OCI-LY7 (cell line): ENCODE data around the gene ST8SIA5. TPM values are rescaled to one million over a fixed set of nuclear protein-coding genes. Genes with fewer than 3 reads are reported as not detected.

Experiments
- BruUV-seq: library from RNA; stranded (reverse); fragments of 400-500 nt; replicated peaks from 2 replicates; lab custom pipeline; 2021; lab: Mats Ljungman, UMichigan
- CTCF ChIA-PET: fragments of 300-600 bp; sonication (Branson Sonifier 250); formaldehyde crosslinking; loops from one replicate; lab custom pipeline; 2022; ENCODE audit warnings: antibody characterized with exemption; ENCODE audit not compliant: unreplicated experiment; lab: Charles Lee
- POLR2A ChIA-PET: fragments of 300-600 bp; sonication (Branson Sonifier 250); formaldehyde crosslinking; loops from one replicate; lab custom pipeline; 2022; ENCODE audit warnings: antibody characterized with exemption; lab: Charles Lee
- DNase-seq: peaks from one replicate; pipeline ENCODE4 v3.0.0-alpha.2; 2015; ENCODE audit warnings: low spot score
- H2AFZ ChIP-seq: fragments of 200-600 bp; sonication (generic), shearing (Covaris generic); 2 replicates; pipeline ENCODE4 v1.6.1; 2014; ENCODE audit warnings: mild to moderate bottlenecking, antibody characterized with exemption, low read length, moderate library complexity
- H3K27ac ChIP-seq: fragments of 200-600 bp; sonication (generic); 2 replicates; pipeline ENCODE4 v1.5.1; 2014; ENCODE audit warnings: mixed run types, low read depth, mild to moderate bottlenecking, moderate library complexity, low read length, inconsistent platforms; ENCODE audit not compliant: poor library complexity, severe bottlenecking
- H3K36me3 ChIP-seq: fragments of 200-600 bp; sonication (generic); 2 replicates; pipeline ENCODE4 v1.6.1; 2014; ENCODE audit warnings: mild to moderate bottlenecking, antibody characterized with exemption, low read length, moderate library complexity, mixed read lengths; ENCODE audit not compliant: insufficient read depth
- H3K4me1 ChIP-seq: fragments of 200-600 bp; sonication (generic); 2 replicates; pipeline ENCODE4 v1.5.1; 2014; ENCODE audit warnings: mild to moderate bottlenecking, low read length; ENCODE audit not compliant: insufficient read depth, poor library complexity, severe bottlenecking
- H3K4me2 ChIP-seq: fragments of 200-600 bp; sonication (generic); 2 replicates; pipeline ENCODE4 v1.6.1; 2014; ENCODE audit warnings: mild to moderate bottlenecking, low read length
- H3K4me3 ChIP-seq: fragments of 200-600 bp; sonication (generic); 2 replicates; pipeline ENCODE4 v1.5.1; 2014; ENCODE audit warnings: mild to moderate bottlenecking, low read depth, low read length; ENCODE audit not compliant: poor library complexity, severe bottlenecking
- H3K79me2 ChIP-seq: fragments of 200-600 bp; sonication (generic); 2 replicates; pipeline ENCODE4 v1.6.1; 2016; ENCODE audit warnings: low read depth, mild to moderate bottlenecking, low read length, moderate library complexity, mixed read lengths; ENCODE audit not compliant: insufficient read depth
- H3K9me2 ChIP-seq: fragments of 200-600 bp; sonication (generic); 2 replicates; pipeline ENCODE4 v1.6.1; 2016; ENCODE audit warnings: mild to moderate bottlenecking, low read length, mixed read lengths; ENCODE audit not compliant: insufficient read depth
- H3K9me3 ChIP-seq: fragments of 200-600 bp; sonication (generic); 2 replicates; pipeline ENCODE4 v1.6.1; 2014; ENCODE audit warnings: mild to moderate bottlenecking, mixed run types, low read length, mixed read lengths
- H4K20me1 ChIP-seq: fragments of 200-600 bp; sonication (generic); 2 replicates; pipeline ENCODE4 v1.6.1; 2014; ENCODE audit warnings: mild to moderate bottlenecking, antibody characterized with exemption, low read length, moderate library complexity, mixed read lengths; ENCODE audit not compliant: insufficient read depth
- CTCF ChIP-seq: fragments of 200-600 bp; sonication (generic); conservative IDR thresholded peaks from 2 replicates; pipeline ENCODE4 v1.5.1; 2014; ENCODE audit warnings: mild to moderate bottlenecking, antibody characterized with exemption, low read length, moderate library complexity, mixed read lengths
- EZH2phosphoT487 ChIP-seq: fragments of 200-600 bp; sonication (generic); IDR thresholded peaks from 2 replicates; pipeline ENCODE4 v1.6.1; 2018; ENCODE audit warnings: low read depth, borderline replicate concordance, mild to moderate bottlenecking, mixed run types, antibody characterized with exemption, low read length, moderate library complexity, mixed read lengths
- intact Hi-C: fragments of 100-400 bp; cut with micrococcal nuclease; formaldehyde crosslinking; loops from one replicate; pipeline ENCODE4 v1.10.0; 2022; ENCODE audit not compliant: unreplicated experiment
- total RNA-seq, 2 experiments: library from RNA; depleted of rRNA in 1 of 2; stranded (reverse); fragments of >200 nt in 1 of 2; shearing (Covaris generic) in 1 of 2; gene quantifications; 2 replicates each; pipeline ENCODE4 v1.2.3, GENCODE V29; 2014 to 2022

ST8SIA5 gene
- total RNA-seq, 2 experiments from 2014 or later = 0.28 TPM; not detected in 1

- Histone ChIP-seq H3K9me2 (no peaks in the 10 kb centered on the region), H3K4me1 (peaks cover 19% of the 10 kb centered on the region), H3K79me2 (no peaks in the 10 kb centered on the region), H3K4me2 (no peak overlapping the region), H2AFZ (no peak overlapping the region), H4K20me1 (no peaks in the 10 kb centered on the region), H3K27ac (no peak overlapping the region), H3K36me3 (no peaks in the 10 kb centered on the region), H3K9me3 (no peaks in the 10 kb centered on the region), H3K4me3 (no peak overlapping the region)
- TF ChIP-seq CTCF (no peak), EZH2phosphoT487 (no peak)
- ChIA-PET POLR2A (interaction anchor here (0.7 kb wide), 1 partner anchor 691 kb away, joined by 3 read pairs; no protein-coding TSS in a partner anchor), CTCF (no interaction called here)
- no TSS peak for BruUV-seq
- intact Hi-C loops = no loop called here
- no peak for DNase-seq
Measured at GRCh38 chr18:46768166-46768921, 11.5 kb upstream of the ST8SIA5 start.

GRCh38 chr18:46767217-46767616 lies 10.4 kb upstream of the ST8SIA5 start:
- intact Hi-C loops = no loop called here
- H3K4me3 ChIP-seq = no peak overlapping the region
- no peak overlapping the region for H3K4me2 ChIP-seq
- no peaks in the 10 kb centered on the region for H3K9me2 ChIP-seq
- POLR2A ChIA-PET = no interaction called here
- H2AFZ ChIP-seq = no peak overlapping the region
- H3K36me3 ChIP-seq = no peaks in the 10 kb centered on the region
- TF ChIP-seq EZH2phosphoT487 (no peak), CTCF (no peak)
- H3K9me3 ChIP-seq = no peaks in the 10 kb centered on the region
- H3K27ac ChIP-seq = no peak overlapping the region
- no peaks in the 10 kb centered on the region for H3K79me2 ChIP-seq
- no peaks in the 10 kb centered on the region for H4K20me1 ChIP-seq
- peaks cover 13% of the 10 kb centered on the region for H3K4me1 ChIP-seq
- CTCF ChIA-PET = no interaction called here
- no peak for DNase-seq
- BruUV-seq = no TSS peak

GRCh38 chr18:46764586-46764985 lies 7.7 kb upstream of the ST8SIA5 start:
- no peak overlapping the region for H3K4me3 ChIP-seq
- H3K9me3 ChIP-seq = no peaks in the 10 kb centered on the region
- H3K27ac ChIP-seq = no peak overlapping the region
- no peak for DNase-seq
- intact Hi-C loops = no loop called here
- no peaks in the 10 kb centered on the region for H3K36me3 ChIP-seq
- TF ChIP-seq EZH2phosphoT487 = no peak
- H3K79me2 ChIP-seq = no peaks in the 10 kb centered on the region
- no peaks in the 10 kb centered on the region for H4K20me1 ChIP-seq
- ChIA-PET CTCF (no interaction called here), POLR2A (no interaction called here)
- no peaks in the 10 kb centered on the region for H3K9me2 ChIP-seq
- no peaks in the 10 kb centered on the region for H3K4me1 ChIP-seq
- no TSS peak for BruUV-seq
- no peak overlapping the region for H2AFZ ChIP-seq
- no peak overlapping the region for H3K4me2 ChIP-seq
